ENCODE measurements around the gene ABCC1. TPM values are rescaled to one million over a fixed set of nuclear protein-coding genes. Genes with fewer than 3 reads are reported as not detected.

Gene ABCC1
- total RNA-seq, 1 experiment from 2014 or later = 56.4 TPM

DNA sequence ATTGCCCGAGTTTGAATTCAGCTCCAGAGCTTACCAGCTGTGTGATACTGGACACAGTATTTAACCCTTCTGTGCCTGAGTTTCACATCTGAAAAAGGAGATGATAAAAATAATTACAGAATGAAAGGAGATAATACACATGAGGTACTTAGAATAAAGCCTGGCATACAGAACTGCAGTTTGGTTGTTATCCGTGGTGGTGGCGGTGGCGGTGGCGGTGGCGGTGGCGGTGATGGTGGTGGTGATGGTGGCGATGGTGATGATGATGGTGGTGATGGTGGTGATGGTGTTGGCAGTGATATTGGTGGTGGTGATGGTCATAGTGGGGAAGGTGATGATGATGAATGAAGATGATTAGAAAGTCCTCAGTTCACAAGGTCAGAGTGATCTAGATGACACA is 57.2 kb downstream of the ABCC1 start:
- Histone ChIP-seq H3K79me2 (ENCODE audit: insufficient read depth, low read length) (peaks cover 2% of the 10 kb centered on the region; the same call in 1 of the 2 replicates), H2BK20ac (ENCODE audit: low read depth, low read length, poor library complexity, severe bottlenecking) (no peak overlapping the region), H4K5ac (ENCODE audit: insufficient read length, low read depth, low read length) (no peak overlapping the region), H3K14ac (ENCODE audit: insufficient read depth, low read length) (no peak overlapping the region), H2AFZ (ENCODE audit: low read length) (no peak overlapping the region), H3K4ac (ENCODE audit: low read depth, low read length) (no peak overlapping the region), H3K23ac (ENCODE audit: insufficient read length, low read depth, low read length) (no peak overlapping the region), H3K9ac (ENCODE audit: extremely low read depth, insufficient read length, low read length) (no peak overlapping the region), H2BK5ac (ENCODE audit: insufficient read length, low read length) (no peak overlapping the region), H3K23me2 (ENCODE audit: insufficient read length, low read depth, low read length, poor library complexity, severe bottlenecking) (no peaks in the 10 kb centered on the region), H3K79me1 (ENCODE audit: insufficient read depth, low read depth, low read length, poor library complexity, severe bottlenecking) (peaks cover 3% of the 10 kb centered on the region), H4K20me1 (ENCODE audit: control insufficient read depth, insufficient read depth, insufficient read length) (no peaks in the 10 kb centered on the region), H3K18ac (ENCODE audit: insufficient read length, low read depth, low read length) (no peak overlapping the region), H3K9me3 (ENCODE audit: control insufficient read depth, low read depth, low read length) (no peaks in the 10 kb centered on the region), H4K91ac (ENCODE audit: insufficient read length, low read depth, low read length) (no peak overlapping the region), H3K27me3 (ENCODE audit: insufficient read depth, low read length) (no peaks in the 10 kb centered on the region), H3K27ac (ENCODE audit: insufficient read length, low read depth, low read length) (no peak overlapping the region), H3K4me2 (ENCODE audit: insufficient read depth, insufficient read length, low read length) (no peak overlapping the region), H2BK15ac (ENCODE audit: low read depth, low read length) (no peak overlapping the region), H3K4me1 (ENCODE audit: insufficient read depth, low read length) (no peaks in the 10 kb centered on the region), H3K56ac (ENCODE audit: insufficient read length, low read depth, low read length) (no peak overlapping the region), H2AK5ac (ENCODE audit: insufficient read length, low read length) (no peak overlapping the region), H2BK120ac (ENCODE audit: low read depth, low read length, poor library complexity, severe bottlenecking) (no peak overlapping the region), H2BK12ac (ENCODE audit: insufficient read length, low read depth, low read length) (no peak overlapping the region), H4K8ac (replicated peaks; ENCODE audit: insufficient read length, low read depth, low read length) (no peak overlapping the region), H3T11ph (ENCODE audit: low read length) (no peak overlapping the region)
- H3K36me3 Mint-ChIP-seq (ENCODE audit: insufficient read depth in 1 of 3, low read depth in 3 of 3) = peaks cover 15 to 31% (median 29%) of the 10 kb centered on the region in 3 experiments; a peak in 6 of 7 replicates
- no peak for TF ChIP-seq CTCF (conservative IDR thresholded peaks at IDR 0.05)
- no peaks in the 10 kb centered on the region for H3K9me3 Mint-ChIP-seq
- DNase-seq = no peak
- H3K4me3 Mint-ChIP-seq = no peak overlapping the region
- H3K27me3 Mint-ChIP-seq (ENCODE audit: low read depth) = no peaks in the 10 kb centered on the region; the same call in 1 of the 2 replicates
- WGBS (ENCODE audit: extremely low coverage, insufficient read length, low lambda C conversion rate) = no CpG with 5 or more reads among the region's 8 CpGs
- H3K4me1 Mint-ChIP-seq = peaks cover 3 to 4% of the 10 kb centered on the region in 2 experiments; a peak in 2 of 4 replicates
- H3K27ac Mint-ChIP-seq = peak overlapping the region in 1 of 3 experiments; percentile 73; a peak in 2 of 7 replicates
